GM04504 (cell line): ENCODE data around the gene AASDH.

Experiments used
- DNase-seq: peaks from one replicate; pipeline ENCODE4 v3.0.0-alpha.2; 2012; ENCODE audit warnings: low read depth

Gene AASDH

DNA sequence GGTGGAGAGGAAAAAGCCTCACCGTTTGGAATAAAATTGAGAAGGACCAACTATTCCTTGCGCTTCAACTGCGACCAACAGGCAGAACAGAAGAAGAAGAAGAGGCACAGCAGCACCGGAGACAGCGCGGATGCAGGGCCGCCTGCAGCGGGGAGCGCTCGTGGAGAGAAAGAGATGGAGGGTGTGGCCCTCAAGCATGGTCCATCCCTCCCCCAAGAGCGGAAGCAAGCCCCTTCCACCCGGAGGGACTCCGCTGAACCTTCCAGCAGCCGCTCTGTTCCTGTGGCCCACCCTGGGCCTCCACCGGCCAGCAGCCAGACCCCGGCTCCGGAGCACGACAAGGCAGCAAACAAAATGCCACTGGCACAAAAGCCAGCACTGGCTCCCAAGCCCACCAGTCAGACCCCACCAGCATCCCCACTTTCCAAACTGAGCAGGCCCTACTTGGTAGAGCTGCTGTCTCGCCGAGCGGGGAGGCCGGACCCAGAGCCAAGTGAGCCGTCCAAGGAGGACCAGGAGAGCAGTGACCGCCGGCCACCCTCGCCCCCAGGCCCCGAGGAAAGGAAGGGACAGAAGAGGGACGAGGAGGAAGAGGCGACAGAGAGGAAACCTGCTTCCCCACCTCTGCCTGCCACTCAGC is 71.2 kb downstream of the AASDH start:
- DNase-seq: no peak

DNA sequence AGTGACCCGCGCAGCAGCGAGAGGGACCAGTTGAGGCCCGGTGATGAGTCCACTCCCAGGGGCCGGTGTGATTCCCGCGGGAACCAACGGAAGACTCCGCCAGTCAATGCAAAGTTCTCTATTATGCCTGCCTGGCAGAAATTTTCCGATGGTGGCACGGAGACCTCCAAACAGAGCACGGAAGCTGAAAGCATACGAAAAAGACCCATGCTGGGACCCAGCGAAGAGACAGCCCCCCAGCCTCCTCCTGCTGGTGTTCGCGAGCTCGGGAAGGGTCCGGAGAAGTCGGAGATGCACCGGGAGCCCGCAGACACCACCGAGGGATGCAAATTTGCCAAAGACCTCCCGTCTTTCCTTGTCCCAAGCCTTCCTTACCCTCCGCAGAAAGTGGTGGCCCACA is 71.7 kb downstream of the AASDH start:
- DNase-seq: no peak

DNA sequence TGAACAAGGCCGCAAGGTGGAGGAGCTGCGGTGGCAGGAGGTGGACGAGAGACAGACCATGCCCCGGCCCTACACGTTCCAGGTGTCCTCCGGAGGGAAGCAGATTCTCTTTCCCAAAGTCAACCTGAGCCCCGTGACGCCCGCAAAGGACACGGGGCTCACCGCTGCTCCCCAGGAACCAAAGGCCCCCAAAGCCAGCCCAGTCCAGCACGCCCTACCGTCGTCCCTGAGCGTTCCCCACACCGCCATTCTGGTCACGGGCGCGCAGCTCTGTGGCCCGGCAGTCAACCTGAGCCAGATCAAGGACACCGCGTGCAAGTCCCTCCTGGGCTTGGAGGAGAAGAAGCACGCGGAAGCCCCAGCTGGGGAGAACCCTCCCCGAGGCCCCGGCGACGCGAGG is 72.2 kb downstream of the AASDH start:
- DNase-seq: no peak

DNA sequence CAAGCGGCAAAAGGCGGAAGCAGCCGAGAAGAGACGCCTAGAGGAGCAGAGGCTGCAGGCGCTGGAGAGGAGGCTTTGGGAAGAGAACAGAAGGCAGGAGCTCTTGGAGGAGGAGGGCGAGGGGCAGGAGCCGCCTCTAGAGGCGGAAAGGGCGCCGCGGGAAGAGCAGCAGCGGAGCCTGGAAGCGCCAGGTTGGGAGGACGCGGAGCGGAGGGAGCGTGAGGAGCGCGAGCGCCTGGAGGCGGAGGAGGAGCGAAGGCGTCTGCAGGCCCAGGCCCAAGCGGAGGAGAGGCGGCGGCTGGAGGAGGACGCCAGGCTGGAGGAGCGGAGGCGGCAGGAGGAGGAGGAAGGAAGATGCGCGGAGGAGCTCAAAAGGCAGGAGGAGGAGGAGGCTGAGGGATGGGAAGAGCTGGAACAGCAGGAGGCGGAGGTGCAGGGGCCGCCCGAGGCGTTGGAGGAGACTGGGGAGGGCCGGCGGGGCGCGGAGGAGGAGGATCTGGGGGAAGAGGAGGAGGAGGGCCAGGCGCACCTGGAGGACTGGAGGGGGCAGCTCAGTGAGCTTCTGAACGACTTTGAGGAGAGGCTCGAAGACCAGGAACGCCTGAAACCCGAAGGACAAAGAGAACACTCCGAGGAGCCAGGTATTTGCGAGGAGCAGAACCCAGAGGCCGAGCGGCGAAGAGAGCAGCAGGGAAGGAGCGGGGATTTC is 72.9 kb downstream of the AASDH start:
- no peak for DNase-seq

DNA sequence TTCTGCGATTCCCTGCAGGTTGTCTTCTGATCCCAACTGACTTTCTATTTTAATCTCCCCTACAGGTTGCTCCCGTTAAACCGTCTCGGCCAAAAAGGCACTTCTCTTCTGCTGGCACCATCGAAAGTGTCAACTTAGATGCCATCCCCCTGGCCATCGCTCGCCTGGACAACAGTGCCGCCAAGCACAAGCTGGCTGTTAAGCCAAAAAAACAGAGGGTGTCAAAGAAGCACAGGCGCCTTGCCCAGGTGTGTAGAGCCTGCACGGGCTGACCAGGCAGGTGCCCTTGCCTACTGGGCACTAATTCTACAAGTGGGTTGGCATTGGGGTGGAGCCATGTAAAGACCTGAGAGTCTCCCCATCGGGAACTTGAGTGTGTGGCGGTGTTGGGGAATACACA is 74.2 kb downstream of the AASDH start:
- DNase-seq: no peak

DNA sequence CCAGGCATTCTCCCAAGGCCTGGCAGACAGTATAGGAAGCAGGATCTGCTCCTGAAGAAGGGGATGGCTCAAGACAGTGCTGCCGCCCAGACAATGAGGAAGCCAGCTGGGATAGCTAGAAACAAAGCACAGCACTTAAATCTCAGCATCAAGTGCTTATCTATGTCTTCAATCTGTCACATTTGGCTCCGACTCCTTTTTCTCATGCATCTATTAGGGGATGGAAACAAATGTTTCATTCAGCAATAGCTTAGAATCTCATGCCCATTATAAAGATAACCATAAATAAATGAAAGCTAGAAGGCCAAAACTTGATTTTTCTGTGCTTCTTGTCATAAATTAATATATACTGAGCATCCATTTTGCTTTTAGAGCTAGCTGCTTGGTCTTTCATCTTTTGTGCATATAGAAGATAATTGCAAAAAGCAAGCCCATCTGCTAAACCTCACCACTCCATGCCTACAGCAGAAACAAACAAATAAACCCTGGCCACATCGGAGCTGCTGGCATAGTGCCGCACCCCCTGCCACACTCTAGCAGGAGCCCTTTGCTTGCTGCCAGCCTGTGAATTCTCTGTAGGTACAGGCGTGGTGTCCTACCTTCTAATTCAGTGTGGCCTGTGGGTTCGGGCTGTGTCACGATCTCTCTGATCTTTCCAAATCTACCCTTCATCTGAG is 75.9 kb downstream of the AASDH start:
- no peak for DNase-seq

DNA sequence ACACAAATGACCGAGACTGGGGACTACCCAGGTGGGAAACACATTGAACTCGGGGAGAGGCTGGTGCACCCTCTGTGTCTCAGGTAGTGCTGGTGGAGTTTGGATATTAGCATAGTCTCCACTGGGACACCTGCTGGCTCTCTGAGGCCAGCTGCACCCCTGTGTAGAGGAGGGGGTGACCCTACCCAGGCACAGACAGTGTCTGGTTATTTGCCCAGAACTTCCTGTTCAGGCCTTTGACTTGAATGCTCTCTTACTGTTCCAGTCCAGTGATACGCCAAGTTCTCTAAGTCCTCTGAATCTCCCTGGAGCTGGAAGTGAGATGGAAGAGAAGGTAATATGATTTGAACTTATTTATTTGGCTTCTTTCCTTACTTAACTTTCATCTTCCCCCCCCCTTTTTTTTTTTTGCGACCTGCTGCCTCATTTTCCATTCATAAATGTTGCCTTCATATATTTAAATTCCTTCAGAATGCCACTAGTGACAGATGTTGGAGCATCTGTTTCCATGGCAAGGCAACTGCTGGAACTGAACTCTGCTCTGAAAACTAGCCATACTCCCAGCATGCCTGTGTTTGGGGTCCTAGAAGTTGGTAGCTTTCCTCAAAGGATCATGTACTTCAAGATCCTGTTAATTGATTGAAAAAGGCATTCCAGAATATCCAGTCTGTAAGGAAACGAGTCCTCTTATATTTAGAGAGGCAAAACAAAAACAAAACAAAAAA is 76.7 kb downstream of the AASDH start:
- DNase-seq: no peak

DNA sequence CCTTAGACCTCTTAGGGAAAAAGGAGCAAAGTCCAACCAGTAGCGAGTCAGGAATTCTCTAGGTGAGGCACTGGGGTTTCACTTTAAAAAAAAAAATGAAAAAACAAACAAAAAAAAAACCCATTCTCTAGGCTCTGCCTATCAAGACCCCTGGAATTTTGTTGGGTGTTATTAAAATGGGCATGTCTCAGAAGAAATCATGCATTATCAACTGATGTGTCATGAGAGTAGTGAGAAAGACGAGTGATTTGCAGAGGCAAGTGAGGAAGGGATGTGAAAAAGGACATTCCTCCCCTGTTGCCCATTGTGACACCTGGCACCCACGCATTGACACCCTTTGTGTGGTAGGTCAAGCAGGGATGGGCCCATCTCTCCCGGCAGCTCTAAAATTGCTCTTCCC is 78.9 kb downstream of the AASDH start:
- DNase-seq: no peak

DNA sequence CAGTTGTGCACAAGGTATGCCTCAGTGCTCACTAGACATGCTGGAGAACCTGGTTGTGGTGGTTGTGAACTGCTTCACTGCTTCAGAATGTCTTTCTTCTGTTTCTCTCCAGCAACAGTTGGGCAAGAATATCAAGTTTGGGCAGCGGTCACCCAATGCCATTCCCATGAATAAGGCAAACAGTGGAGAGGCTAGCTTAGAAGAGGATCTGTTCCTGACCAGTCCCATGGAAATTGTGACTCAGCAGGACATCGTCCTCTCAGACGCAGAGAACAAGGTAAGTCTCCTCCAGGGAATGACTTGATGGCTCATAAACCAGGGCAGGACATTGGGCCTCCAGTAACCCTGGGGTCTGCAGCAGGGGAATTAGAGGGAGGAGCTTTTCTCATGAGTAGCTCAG is 79.9 kb downstream of the AASDH start:
- DNase-seq: no peak

DNA sequence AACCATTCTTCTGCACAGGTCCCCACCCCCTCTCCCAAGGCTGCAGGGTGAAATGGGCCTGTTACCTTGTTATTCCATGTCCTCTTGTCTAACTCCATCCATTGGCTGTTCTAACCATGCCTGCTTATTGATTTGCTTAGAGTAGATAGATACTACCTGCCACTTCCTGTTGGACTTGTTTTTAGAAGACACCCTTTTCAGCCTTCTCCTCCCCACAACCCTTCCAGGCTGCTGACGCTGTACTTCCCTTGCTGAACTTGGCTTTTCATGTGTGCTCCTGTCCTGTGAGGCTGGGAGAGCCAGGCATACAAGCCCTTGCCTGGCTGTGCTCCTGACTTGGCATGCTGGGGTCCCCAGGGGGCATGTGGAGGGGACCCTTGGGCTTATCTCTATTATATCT is 81.9 kb downstream of the AASDH start:
- DNase-seq: no peak

DNA sequence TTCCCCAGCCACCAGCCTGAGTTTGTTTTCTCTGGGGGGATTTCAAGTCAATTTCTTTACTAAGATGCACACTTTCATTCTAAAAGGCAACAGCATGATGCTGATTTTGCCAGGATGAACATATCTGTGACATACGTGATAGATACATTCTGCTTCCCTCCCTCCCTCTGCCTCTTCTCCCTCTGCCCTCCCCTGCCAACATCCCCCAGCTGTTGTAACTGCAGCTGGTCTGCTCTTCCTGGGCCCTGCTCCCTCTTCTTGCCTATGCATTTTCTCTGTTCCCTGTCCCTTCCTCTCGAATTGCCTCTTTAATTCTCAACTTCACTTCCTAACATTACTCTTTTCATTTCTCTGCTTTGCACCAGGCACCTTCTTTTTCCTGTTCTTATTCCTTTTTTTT is 83.4 kb downstream of the AASDH start:
- DNase-seq: no peak

DNA sequence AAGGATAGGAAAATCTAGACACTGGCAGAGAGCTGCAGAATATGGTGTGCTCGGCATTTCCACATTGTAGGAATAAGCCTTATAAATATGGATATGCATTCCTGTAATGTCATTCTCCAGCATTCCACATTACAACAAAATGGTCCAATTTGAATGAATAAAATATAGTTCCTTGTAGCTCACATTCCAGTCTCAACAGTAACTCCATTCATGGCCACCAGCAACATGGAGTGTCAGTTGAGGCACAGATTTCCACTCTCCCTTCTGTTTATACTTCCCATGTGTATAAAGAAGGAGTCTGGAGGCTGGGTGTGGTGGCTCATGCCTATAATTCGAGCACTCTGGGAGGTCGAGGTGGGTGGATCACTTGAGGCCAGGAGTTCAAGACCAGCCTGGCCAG is 84.5 kb downstream of the AASDH start:
- DNase-seq: no peak

DNA sequence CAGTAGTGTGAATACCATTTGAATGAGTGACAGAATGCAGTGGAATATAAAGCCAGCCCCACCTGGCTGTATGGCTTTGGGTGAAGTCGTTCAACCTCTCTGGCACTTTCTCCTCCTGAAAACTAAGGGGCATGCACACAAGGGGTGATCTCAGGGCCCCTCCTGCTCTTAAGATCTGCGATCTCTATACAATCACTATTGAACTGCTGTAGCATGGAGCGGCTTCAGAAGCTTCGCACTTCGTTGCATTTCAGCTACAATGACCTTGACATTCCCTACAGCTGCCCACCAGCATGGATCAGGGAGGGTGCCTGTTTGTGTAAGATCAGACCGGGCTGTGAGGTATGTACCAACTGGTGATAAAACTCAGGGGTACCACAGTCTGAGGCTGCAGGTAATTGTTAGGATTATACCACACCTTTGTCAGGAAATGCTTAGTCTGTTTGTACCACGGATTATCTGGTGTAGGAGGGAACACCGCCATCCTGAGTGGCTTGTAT is 85.2 kb downstream of the AASDH start:
- DNase-seq: no peak

DNA sequence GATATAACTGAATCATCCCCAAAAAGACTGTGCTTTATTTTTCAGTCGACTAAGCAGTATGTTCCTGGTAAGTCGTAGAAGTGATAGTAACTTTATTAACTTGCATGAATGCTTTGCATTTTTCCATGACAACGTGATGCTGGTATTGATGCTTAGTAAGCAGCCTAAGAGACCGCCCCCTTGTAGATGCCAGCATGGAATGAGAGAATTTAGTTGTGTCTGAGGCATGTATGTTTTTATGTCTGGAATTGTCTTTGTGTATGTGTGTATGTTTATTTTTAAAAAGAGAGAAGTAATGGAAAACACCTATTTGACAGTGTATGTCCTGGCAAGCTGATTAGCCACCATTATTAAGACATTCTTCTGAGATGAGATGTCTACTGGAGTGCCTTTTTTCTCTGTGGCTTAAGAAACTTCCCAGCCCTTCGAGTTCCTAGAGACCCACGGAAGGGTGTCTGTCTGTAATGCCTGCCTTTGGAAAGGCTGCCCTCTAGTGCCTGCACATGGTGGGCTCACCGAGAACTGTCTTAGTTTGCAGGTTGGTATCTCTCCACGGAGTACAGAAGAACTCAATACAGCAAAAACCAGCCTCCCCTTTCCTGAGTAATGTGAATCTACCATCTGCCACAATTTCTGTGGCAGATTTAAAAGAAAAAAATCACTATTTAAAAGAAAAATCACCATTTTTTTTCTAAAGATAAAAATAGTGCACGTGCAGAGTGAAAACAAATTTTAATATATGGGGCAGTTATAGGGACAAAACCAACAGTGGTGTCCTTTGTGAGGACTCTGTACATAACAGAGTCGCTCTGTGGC is 85.9 kb downstream of the AASDH start:
- peak; percentile 68 for DNase-seq

DNA sequence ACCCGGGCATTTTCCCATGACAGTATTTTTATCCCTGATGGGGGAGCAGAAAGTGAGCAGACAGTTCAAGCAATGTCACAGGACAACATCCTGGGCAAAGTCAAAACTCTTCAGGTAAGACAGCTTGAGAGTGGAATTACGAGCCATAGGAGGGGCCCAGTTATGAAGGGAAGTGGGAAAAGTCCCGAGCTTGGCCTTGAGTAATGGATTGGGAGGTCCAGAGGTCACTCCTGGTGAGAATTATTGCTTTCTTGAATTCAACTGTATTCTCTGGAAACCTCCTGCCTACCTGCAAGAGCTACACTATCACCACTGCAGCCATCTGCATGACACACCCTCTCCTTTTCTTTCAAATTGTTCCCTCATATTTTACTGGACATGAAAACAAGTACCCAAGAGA is 89.1 kb downstream of the AASDH start:
- no peak for DNase-seq

DNA sequence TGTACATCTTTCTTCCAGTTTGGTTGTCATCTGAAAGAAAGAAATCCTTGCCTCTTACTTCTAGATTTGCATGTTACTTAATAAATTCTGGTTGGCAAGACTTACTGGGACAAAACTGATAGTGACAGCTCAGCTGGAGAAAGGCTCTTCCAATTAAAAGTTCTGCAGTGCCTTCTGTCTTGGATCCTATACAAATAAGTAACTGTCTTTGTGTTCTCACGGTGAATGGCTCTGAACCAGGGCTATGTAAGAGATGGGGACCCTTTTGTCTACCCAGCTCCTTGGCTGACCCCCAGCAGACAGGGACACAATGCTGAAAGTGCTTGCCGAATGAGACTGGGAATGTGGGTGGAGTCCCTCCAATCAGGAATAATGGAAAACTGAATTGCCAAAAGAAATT is 89.5 kb downstream of the AASDH start:
- DNase-seq: no peak

DNA sequence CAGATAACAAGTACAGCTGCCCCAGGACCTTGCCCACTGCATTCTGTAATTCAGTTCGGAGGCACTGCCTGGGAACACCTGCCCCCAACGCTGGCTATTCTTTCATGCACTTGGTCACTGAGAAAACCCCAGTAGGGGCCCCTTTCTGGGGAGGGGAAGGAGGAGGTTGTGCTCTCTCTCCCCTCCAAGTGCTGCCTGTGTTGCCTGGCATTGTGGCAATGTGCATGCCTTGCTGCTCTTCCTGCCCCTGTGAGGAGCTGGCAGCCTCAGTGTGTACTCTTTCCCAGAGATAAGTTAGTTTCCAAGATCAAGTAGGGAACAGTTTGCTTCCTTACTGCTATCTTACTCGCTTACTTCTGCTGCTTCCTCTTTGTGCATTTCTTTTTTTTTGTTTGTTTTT is 90.8 kb downstream of the AASDH start:
- DNase-seq: no peak

DNA sequence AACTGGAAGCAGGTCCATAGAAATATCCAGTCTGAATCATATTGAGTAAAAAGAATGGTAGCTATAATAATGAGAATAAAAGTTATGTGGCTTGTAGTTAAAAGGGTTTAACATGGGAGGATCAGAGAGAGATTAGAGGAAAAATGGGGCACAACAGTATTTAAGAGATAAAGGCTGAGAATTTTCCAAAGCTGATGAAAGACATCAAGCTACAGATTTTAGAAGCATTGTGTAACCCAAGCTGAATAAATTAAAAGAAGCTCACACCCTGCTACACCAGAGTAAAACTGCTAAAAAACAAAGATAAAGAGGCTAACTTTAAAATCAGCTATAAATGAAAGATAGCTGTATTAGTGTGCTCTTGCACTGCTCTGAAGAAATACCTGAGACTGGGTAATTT is 94.2 kb downstream of the AASDH start:
- no peak for DNase-seq

DNA sequence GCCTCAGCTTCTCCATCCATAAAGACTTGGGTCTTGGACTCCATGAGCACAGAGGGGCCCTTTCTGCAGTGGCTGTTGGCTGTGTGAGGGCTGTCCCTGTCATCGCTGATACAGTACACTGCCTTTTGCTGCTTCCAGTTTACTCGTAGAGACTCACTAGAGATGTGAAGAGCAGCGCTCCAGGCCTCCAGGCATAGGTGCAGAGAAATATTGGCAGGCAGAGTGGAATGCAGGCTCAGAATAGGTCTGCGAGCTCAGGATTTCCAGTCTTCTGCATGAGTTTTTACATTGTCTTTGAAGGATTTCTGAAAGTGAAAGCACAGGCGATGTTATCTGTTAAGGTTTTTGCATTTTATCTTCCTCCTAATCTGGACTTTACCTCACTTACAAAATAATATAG is 97.4 kb downstream of the AASDH start:
- DNase-seq: no peak

DNA sequence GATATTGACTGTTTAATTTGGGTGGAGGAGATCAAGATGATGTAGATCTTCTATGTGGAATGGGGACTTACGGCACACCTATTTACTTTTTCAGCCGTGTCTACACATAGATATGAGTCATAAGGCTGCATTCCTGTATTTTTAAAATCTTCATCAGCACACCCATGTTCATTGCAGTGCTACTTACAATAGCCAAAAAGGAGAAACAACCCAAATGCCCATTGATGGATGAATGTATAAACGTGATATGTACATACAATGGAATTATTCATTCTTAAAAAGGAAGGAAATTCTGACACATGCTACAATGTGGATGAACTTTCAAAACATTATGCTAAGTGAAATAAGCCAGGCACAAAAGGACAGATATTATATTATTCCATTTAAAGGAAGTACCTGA is 98.6 kb downstream of the AASDH start:
- DNase-seq: no peak
